22Rv1 (cell line): Measurements from ENCODE around the gene TRIM22.

Source experiments
- ZFX ChIP-seq: fragments of 450-650 bp; IDR thresholded peaks from 2 replicates; pipeline ENCODE4 v1.6.1; 2017; ENCODE audit warnings: antibody characterized with exemption, borderline replicate concordance
- TF ChIP-seq, protein P1 (sequence below): fragments of 450-650 bp; IDR thresholded peaks from 2 replicates; pipeline ENCODE4 v1.5.1; 2017; ENCODE audit warnings: mild to moderate bottlenecking

DNA sequence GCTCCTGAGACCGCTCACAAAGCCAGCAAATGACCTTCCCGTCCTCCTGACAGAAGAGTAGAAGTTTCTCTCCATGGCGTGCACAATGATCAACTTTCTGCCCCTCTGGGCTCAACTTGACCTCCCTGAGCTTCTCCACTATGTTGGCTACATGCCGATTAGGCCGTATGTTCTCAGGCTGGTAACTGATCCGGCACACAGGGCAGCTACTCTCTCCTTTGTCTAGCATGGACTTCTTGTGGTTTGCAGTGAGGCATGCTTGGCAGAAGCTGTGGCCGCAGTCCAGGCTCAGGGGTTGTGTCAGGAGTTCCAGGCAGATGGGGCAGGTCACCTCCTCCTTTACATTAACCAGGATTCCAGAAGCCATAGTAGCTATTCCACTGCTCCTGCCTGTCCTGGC, 9.8 kb upstream of the TRIM22 start:
- TF ChIP-seq, protein P1, sequence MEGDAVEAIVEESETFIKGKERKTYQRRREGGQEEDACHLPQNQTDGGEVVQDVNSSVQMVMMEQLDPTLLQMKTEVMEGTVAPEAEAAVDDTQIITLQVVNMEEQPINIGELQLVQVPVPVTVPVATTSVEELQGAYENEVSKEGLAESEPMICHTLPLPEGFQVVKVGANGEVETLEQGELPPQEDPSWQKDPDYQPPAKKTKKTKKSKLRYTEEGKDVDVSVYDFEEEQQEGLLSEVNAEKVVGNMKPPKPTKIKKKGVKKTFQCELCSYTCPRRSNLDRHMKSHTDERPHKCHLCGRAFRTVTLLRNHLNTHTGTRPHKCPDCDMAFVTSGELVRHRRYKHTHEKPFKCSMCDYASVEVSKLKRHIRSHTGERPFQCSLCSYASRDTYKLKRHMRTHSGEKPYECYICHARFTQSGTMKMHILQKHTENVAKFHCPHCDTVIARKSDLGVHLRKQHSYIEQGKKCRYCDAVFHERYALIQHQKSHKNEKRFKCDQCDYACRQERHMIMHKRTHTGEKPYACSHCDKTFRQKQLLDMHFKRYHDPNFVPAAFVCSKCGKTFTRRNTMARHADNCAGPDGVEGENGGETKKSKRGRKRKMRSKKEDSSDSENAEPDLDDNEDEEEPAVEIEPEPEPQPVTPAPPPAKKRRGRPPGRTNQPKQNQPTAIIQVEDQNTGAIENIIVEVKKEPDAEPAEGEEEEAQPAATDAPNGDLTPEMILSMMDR: no peak
- no peak for TF ChIP-seq ZFX
